HL-60/S4 treated with retinoic acid at 250 ng/mL for 4 days and 3 days (cell line): ENCODE measurements around the gene RPL3.

ENCODE experiments used
- in situ Hi-C: fragments of 300-500 bp; cut with MboI; formaldehyde crosslinking; loops from 2 replicates; pipeline ENCODE4 v1.7.0; 2022; ENCODE audit warnings: low sequenced_read_pairs

The RPL3 gene

GRCh38 chr22:39317775-39318506 lies 1.5 kb downstream of the RPL3 start:
- in situ Hi-C loops = no loop called here

DNA sequence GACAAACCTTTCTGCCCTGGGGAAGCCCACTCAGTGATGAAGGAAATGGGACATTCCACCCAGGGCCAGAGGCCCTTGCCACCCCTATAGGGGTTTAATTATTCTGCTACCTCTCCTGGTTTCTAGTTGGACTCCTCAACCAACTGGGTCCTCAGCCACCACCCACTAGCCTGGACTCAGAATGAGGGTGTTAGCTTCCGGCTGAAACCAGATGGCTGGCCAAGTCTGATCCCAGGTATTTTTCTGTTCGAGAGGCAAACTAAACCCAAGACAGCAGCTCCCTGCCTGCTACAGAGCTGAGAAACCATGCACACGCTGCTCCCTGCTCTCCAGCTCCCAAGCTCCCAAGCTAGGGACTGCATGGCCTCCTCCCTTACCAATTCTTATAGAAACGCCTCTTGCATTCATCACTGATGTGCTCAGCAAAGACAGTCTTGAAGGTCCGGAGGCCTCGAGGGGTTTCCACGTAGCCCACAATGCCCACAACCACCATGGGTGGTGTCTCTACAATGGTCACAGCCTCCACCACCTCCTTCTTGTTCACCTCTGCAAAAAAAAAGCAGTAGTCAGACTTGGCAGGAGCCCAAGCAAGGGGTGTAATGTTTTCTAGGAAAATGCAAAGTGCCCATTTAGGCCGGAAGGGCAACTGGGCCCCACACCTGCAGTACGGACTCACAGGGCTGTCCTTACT lies 2.2 kb downstream of the RPL3 start:
- in situ Hi-C loops = no loop called here

DNA sequence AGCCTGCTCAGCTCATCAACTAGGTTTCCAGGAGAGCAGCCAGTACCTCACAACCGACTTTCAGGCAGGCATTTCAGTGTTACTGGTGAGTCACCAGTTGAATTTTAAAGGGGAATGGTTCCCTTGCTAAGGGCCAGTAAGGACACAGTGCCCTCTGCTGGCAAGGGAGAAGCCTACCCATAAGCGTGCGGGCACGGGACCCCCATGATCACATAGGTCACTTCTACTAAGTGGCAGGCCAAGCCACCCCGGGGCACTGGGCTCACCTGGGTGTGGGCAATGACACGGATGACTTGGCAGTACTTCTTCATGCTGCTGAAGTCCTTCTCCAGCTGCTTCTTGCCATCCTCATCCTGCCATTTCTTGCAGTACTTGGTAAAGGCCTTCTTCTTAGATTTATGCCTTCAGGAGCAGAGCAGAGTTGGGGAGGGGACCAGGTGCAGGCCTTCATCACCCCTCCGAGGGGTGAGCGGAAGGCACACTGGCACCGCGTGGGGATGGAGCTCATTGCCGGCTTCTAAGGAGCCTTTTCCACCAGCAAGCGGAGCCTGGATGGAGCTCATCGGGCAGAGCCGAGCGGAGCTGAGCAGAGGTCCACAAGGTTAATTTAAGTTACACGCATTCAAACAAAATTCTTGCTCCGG lies 2.9 kb downstream of the RPL3 start:
- in situ Hi-C loops = no loop called here

- in situ Hi-C loops = no loop called here
These were observed 4.0 kb downstream of the RPL3 start for GRCh38 chr22:39315389-39315788.

DNA sequence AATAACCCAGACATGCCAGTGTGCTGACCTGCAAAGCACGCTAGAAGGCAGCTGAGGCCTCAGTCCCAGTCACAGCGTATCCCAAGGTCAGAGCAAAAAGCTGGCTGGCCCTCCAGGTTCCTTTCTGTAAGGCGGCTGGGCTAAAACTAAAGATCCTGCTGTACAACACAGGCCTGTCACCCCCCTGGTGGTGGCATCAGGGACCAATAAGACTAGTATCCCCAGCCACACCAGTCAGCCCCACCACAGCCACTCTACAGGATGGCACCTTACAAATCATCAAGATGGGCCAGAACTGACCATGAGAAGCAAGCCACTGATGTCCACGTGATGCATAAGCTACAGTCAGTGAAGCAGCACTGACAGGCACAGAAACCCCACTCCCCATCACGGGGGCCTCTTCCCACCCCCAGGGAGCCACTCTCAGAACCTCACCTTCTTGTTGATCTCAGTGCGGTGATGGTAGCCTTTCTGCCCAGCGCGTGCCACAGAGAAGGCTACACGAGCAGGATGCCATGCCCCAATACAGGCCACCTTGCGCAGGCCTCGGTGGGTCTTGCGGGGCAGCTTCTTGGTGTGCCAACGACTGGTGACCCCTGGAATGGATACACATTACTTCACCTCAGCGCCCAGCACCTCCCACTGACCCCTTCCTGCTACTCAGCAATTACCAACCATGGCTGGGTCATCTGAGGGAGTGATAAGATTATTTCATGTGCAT lies 5.0 kb downstream of the RPL3 start:
- in situ Hi-C loops = loop anchor here (5.0 kb wide), 1 partner anchor 137 kb away; no protein-coding TSS in a partner anchor

DNA sequence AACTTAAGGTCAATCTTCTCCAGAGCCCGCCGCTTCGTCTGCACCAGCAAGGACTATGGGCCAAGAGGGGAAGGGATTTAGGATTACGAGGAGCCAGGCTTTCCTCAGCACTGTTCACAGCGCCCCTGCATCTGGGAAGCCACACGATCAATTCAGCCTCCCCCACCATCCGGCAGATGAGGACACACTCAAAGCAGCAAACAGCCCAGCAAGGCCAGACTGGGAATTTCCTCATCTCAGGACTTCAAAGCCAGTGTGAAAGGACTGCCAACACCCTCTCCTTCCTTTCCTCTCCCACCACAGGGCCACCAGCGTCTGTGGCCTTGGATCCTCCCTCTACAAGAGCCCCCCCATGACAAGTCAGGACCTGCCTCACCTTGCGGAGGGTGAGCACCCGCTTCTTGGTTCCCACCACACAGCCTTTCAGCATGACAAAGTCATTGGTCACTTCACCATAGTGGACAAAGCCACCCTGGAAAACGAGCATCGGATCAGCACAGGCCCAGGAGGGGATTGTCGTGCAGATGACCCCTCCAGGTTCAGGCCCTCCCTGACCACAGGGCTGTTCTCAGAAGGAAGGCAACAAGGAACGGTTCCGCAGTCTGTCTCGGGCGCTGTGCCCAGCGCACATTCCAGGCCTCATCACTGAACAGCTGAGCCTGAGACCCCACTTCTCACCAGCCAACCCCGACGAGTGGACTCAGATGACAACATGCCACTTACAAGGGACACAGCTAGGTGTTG lies 6.0 kb downstream of the RPL3 start:
- in situ Hi-C loops = loop anchor here (5.0 kb wide), 1 partner anchor 136 kb away; no protein-coding TSS in a partner anchor

DNA sequence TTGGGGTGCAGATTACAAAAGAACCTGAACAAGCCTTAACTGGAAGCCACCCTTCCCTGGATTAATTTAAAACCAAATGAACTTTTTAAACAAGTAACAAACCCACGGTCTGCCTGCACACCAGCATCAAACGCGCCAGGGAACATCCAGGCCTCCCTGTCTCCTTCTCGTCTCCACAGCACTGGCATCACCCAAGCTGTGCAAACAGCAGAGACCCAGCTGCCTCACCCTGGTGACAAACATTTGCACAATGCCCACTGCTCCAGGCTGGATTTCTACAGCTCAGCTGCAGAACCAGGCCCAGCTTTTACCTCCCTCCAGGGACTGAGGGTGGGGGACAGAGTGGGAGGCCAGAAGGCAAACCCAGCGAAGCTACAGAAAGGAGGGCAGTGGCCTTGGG lies 7.0 kb downstream of the RPL3 start:
- in situ Hi-C loops = loop anchor here (5.0 kb wide), 1 partner anchor 135 kb away; no protein-coding TSS in a partner anchor

DNA sequence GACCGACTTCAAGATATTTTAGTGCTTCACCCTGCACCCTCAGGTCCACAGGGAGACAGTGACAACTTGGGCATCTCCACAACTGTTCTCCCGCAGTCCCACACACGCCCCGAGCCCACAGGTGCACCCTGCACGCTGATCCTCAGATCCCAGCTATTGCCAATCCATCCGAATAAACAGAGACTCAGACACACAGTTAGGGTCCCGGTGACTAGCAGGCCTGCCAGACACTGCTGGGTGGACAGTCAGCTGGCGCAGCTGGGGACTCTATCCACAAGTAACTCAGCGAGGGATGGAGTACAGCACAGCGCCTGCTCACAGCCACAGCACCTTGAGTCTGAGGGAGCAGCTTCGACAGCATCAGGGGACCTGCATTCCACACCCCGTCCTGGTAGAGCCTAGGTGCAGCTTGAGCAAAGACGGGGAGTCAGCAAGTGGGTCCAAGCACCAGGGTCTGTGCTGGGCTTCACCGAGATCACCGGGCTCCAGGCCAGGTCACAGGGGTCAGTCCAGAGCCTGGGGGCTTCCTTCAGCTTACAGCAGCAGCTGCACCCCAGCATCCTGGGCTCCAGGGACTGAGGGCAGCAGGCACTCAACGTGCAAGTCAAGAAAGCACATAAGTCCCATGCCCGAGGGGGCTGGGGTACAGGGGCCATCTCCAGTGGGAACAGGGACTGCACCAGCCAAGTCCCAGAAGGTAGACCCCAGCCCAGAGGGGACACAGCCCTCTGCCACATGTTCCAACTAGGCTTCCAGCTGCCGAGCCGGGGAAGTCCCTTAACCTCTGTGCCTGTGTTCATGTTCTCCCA lies 7.6 kb downstream of the RPL3 start:
- in situ Hi-C loops = loop anchor here (5.0 kb wide), 1 partner anchor 134 kb away; no protein-coding TSS in a partner anchor

DNA sequence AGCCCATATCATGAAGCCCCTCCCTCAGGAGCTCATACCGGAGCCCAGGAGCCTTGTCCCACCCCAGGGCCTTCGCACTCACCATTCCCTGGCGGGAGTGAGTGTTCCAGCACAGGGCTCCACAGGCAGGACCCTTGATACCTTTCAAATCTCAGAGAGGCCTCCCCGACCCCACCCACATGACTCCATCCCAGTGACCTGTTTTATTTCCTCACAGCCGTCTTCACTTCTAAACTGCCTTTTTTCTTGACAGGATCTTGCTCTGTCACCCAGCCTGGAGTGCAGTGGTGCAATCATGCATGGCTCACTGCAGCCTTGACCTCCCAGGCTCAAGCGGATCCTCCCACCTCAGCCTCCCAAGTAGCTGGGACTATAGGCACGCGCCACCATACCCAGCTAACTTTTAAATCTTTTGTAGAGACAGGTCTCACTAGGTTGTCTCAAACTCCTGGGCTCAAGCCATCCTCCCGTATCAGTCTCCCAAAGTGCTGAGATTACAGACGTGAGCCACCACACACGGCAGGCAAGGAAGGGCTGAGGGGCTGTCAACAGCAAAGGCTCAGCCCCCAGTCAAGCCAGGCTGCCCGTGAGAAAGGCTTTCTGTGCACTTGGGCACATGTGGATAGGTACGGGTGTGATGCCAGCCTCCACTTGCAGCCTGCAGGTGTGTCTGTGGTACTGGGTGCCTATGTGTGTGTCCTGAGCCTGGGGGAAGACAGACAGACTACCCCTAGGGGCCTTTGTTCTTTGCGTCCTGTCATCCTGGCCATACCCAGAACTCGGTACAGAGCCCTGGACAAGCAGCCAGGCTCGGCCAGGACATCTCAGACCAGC lies 9.3 kb downstream of the RPL3 start:
- in situ Hi-C loops = loop anchor here (5.0 kb wide), 1 partner anchor 133 kb away; no protein-coding TSS in a partner anchor

DNA sequence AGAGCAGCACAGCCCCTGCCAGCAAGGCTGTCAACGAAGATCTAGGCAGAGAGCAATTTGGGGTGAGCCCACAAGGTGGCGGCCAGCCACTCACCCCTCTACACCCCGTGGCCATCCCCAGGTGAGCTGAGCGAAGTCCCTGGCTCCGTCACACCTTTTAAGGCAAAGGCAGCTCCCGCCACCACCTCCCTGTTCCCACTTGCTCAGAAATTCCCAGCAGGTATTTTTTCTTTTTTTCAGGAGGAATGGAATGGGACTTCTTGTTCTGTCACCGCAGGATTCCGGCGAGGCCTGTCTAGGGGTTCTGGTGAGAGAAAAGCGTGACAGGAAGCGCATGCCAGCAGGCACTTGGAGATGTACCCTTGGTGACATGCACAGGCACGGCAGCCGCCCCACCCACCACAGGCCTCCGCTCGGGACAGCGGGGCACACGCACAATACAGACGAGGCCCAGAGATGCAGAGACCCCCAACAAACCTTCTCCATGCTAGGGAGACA lies 10.0 kb downstream of the RPL3 start:
- in situ Hi-C loops = no loop called here

DNA sequence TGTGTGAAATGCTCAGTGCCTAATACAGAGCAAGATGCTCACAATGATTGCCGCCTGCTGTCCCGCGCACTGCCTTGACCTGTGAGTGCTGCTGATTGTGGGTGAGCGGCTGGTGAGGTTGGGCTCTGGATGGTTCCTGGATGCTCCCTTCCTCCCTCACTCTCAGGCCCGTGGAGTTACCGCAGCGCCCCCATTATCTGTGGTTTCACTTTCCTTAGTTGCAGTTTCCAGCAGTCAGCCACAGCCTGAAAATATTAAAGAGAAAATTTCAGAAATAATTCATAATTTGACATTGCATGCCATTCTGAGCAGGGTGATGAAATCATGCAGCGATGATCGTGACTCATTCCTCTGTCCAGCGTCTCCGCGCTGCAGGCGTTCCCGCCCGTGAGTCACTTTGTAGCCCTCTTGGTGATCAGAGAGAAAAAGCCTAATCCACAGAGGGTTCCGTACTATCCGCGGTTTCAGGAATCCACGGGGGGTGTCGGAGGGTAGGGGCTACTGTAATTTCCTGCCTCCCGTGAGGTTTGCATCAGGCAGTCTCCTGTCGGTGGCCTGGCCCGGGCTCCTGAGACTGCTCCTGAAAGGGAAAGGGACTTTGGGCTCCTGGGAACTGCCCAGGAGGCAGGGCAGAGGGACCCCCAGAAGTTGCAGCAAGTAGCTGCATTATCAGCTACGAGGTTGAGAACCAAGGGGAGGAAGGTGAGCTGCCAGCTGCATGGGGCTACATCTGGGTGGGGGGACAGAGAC lies 10.6 kb downstream of the RPL3 start:
- in situ Hi-C loops = no loop called here

GRCh38 chr22:39306456-39307361 lies 12.7 kb downstream of the RPL3 start:
- in situ Hi-C loops = no loop called here

DNA sequence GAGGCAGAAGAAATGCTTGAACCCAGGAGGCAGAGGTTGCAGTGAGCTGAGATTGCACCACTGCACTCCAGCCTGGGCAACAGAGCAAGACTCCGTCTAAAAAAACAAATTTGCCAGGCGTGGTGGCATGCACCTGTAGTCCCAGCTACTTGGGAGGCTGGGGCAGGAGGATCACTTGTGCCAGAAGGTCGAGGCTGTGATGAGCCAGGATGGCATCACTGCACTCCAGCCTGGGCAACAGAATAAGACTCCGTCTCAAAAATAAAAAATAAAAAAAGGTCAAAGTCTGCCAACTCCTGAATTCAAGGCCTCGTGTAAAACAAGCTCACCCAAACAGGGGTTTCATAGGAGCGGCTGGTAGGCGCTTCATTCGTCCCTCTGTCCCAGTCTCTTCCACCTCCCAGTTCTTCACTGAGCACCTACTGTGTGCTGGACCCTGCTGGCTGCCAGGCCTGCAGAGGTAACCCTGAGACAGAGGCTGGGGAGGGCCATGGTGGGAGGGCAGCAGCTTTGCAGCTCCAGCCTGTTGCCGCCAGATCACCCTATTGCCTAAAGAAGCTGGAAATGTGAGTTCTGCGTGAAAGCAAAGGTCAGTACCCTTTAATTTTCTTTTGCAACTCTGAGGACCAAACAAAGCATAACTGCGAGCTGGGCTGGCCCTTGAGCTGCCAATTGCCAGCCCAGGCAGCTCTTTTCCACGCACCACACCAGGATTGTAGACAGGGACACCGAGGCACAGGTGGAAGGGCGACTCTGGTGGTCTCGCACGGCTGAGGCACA lies 15.3 kb downstream of the RPL3 start:
- in situ Hi-C loops = no loop called here

GRCh38 chr22:39303358-39303757 lies 16.1 kb downstream of the RPL3 start:
- in situ Hi-C loops = no loop called here

DNA sequence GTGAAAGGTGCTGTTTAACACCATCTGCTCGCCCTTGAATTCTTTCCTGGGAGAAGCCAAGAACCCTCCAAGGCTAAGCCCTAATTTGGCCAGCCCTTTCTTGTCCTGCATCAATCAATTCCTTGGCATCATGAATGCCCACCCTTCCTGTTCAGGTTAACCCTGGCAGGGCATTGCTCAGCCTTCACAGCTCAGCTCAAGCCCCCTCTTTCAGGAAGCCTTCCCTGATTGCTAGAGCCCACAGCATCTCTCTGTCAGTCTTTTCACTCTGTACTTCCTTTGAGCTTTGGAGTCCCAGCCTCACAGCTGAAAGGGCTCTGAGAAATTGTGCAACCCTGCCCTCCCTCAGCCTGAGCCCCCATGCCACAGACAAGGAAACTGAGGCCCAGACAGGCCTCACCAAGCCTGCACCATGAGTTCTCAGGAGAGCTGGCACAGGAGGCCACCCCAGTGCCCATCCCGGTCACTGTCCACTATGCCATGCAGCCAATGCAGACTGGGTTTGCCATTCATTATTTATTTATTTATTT lies 16.9 kb downstream of the RPL3 start:
- in situ Hi-C loops = no loop called here

DNA sequence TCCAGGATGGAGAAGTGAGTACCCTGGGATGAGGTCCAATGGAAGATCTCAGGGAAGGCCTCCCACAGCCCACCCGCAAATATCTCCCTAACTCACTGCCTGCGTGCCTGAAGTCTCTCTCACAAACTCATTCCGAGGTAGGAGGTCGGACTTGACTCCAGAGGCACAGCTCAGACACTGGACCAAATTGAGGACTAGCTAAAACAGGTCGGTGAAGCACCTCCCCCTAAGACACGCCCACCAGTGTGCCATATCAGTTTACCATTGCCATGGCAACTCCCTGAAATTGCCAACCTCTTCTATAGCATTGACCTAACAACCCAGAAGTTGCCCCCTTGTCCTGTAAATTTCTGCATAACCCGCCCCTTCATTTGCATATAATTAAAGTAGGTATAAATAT lies 17.5 kb downstream of the RPL3 start:
- in situ Hi-C loops = no loop called here
